ENCODE results near the gene VWA5B2. TPM values are rescaled to one million over a fixed set of nuclear protein-coding genes. Genes with fewer than 3 reads are reported as not detected.

Gene VWA5B2
- total and polyA plus RNA-seq, 2 of the 13 experiments (the other 11 are each of a cell fraction or from before 2014, with no cell fraction given) = 0.03 to 0.04 TPM

GRCh38 chr3:184241447-184242296 is 12.3 kb downstream of the VWA5B2 start (continued):
- TF ChIP-seq PATZ1 (CRISPR knock-in tag; IDR thresholded peaks at IDR 0.05) (peak; percentile 77), CSRNP2 (CRISPR knock-in tag; conservative IDR thresholded peaks at IDR 0.05; ENCODE audit: low read depth) (peak; percentile 15; the same call in 1 of the 2 replicates), ATF7-NPFF (CRISPR knock-in tag; IDR thresholded peaks at IDR 0.05; ENCODE audit: low read depth) (peak; percentile 86), RBM39 (IDR thresholded peaks at IDR 0.05; ENCODE audit: low read depth, low read length, poor library complexity, severe bottlenecking) (peak; percentile 94), ZNF883 (CRISPR knock-in tag; IDR thresholded peaks at IDR 0.05; ENCODE audit: not compliant biosample characterization) (no peak), BCLAF1 (IDR thresholded peaks at IDR 0.05) (no peak), ZNF720 (CRISPR knock-in tag; IDR thresholded peaks at IDR 0.05) (no peak), CSRNP1 (CRISPR knock-in tag; IDR thresholded peaks at IDR 0.05) (peak; percentile 91; the same call in 1 of the 2 replicates), ARHGAP35 (CRISPR knock-in tag; IDR thresholded peaks at IDR 0.05; ENCODE audit: borderline replicate concordance) (no peak; the same call in 1 of the 2 replicates), ZFY (CRISPR knock-in tag; IDR thresholded peaks at IDR 0.05) (peak; percentile 89), KAT2B (IDR thresholded peaks at IDR 0.05; ENCODE audit: borderline replicate concordance, low read depth, low read length) (no peak), ZNF614 (CRISPR knock-in tag; IDR thresholded peaks at IDR 0.05; ENCODE audit: borderline replicate concordance) (peak; percentile 94), NFKBIZ (CRISPR knock-in tag; IDR thresholded peaks at IDR 0.05) (peak; percentile 74; the same call in 1 of the 2 replicates)

Data from HepG2 (cell line).